GM21390 (cell line): Measurements from ENCODE around the gene RNF32.
A peak's percentile ranks its signal among the peaks of the same experiment; 100 is the strongest.

Experiments
- ATAC-seq: cut with Tn5 transposase; IDR thresholded peaks from one replicate; pipeline ENCODE4 v1.9.1; 2021; ENCODE audit not compliant: unreplicated experiment

Gene RNF32

GRCh38 chr7:156640257-156640948 is at the start of gene RNF32:
TSS of gene RNF32 (plus strand) at chr7:156640774. CDS start at chr7:156643878, 3,104 bp downstream.
- peak; percentile 85 for ATAC-seq

- no peak for ATAC-seq
Observed at GRCh38 chr7:156592155-156592884, 48.3 kb upstream of the RNF32 start.

- no peak for ATAC-seq
Observed at GRCh38 chr7:156594283-156595080, 46.1 kb upstream of the RNF32 start.

GRCh38 chr7:156600496-156600895 is 40.1 kb upstream of the RNF32 start:
- ATAC-seq = no peak

GRCh38 chr7:156602283-156602682 is 38.3 kb upstream of the RNF32 start:
- ATAC-seq = no peak

GRCh38 chr7:156603011-156603410 is 37.6 kb upstream of the RNF32 start:
- no peak for ATAC-seq

- no peak for ATAC-seq
Observed at GRCh38 chr7:156603629-156604028, 36.9 kb upstream of the RNF32 start.

- ATAC-seq = no peak
Observed at GRCh38 chr7:156604311-156604710, 36.3 kb upstream of the RNF32 start.

GRCh38 chr7:156604836-156605695 is 35.5 kb upstream of the RNF32 start:
- no peak for ATAC-seq

GRCh38 chr7:156606135-156606534 is 34.4 kb upstream of the RNF32 start:
- no peak for ATAC-seq

GRCh38 chr7:156606691-156607331 is 33.8 kb upstream of the RNF32 start:
- no peak for ATAC-seq

GRCh38 chr7:156607332-156608172 is 33.0 kb upstream of the RNF32 start:
- ATAC-seq = no peak

GRCh38 chr7:156608173-156608478 is 32.4 kb upstream of the RNF32 start:
- ATAC-seq = no peak

GRCh38 chr7:156609010-156609877 is 31.3 kb upstream of the RNF32 start:
- no peak for ATAC-seq

- ATAC-seq = no peak
Observed at GRCh38 chr7:156610130-156610529, 30.4 kb upstream of the RNF32 start.

GRCh38 chr7:156610601-156611000 is 30.0 kb upstream of the RNF32 start:
- ATAC-seq = no peak

GRCh38 chr7:156611014-156612010 is 29.3 kb upstream of the RNF32 start:
- no peak for ATAC-seq
